GM21367 (cell line): ENCODE results near the gene MEF2A.

ENCODE experiments used
- ATAC-seq: cut with Tn5 transposase; IDR thresholded peaks from one replicate; pipeline ENCODE4 v1.9.1; 2021; ENCODE audit not compliant: unreplicated experiment

MEF2A gene

DNA sequence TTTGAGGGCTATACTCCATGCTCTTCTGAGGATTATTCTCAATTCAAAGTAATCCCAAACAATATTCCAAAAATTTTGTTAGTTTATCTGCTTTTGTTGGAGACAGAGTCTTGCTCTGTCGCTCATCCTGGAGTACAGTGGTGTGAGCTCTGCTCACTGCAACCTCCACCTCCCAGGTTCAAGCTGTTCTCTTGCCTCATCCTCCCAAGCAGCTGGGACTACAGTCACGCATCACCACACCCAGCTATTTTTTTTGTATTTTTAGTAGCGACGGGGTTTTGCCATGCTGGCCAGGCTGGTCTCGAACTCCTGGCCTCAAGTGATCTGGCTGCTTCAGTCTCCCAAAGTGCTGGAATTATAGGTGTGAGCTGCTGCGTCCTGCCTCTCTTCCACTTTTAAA lies 39.1 kb downstream of the MEF2A start:
- ATAC-seq: no peak

DNA sequence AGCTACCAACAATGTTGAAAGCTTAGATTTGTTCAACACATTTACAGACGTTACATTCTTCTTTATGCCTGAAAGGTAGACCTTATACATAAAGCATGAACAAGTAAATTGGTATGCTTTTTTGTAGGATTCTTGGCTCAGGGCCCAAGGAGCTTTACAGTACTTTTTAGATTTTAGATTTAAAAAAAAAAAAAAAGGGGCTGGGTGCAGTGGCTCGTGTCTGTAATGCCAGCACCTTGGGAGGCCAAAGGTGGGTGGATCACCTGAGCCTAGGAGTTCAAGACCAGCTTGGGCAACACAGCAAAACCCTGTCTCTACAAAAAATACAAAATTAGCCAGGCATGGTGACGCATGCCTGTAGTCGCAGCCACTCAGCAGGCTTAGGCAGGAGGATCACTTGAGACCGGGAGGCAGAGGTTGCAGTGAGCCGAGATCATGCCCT lies 39.7 kb downstream of the MEF2A start:
- no peak for ATAC-seq

- no peak for ATAC-seq
Measured at GRCh38 chr15:99605990-99606389, 40.2 kb downstream of the MEF2A start.

GRCh38 chr15:99606646-99607045 lies 40.9 kb downstream of the MEF2A start:
- ATAC-seq: no peak

GRCh38 chr15:99613481-99613880 lies 47.7 kb downstream of the MEF2A start:
- no peak for ATAC-seq

GRCh38 chr15:99613887-99614647 lies 48.3 kb downstream of the MEF2A start:
- no peak for ATAC-seq

DNA sequence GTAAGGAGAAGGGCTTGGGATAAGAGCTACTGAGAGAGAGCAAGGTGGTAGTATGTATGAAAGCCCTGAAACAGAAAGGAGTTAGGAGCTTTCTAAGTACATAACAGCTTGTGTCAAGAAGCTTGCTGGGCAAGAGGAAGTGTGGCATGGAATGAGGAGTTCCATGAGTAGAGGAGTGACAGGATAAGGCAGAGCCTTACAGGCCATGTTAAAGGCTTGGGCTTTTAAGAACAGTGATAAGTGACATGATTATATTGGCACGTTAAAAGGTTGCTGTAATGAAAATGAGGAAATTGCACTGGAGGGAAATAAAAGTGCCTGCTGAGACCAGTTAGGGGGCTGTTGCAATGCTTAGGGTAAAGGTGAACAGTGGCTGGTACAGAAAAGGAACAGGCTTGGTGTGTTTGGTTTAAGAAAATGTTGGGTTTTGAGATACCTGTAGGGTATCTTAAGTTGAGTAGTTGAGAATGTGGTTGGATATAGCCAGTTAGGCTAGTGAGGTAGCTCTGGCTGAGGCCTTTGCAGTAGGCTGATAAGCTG lies 49.0 kb downstream of the MEF2A start:
- no peak for ATAC-seq

DNA sequence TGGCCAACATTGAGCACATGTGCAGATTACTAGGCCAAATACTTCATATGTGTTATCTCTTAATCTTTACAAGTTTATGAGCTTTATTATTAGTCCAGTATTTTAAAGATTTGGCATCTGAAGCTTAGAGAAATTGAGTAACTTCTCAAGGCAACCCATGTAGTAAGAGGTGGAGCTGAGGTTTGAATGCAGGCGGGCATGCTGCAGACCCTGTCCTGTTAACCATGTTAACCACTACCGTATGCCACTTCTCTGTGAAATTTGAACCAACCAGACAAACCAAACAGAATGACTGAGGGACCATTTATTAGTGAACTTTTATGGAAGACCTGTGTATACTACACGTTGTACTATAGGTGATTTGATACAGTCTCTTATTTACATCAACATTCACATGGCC lies 49.7 kb downstream of the MEF2A start:
- ATAC-seq: no peak

- no peak for ATAC-seq
Measured at GRCh38 chr15:99616129-99616528, 50.3 kb downstream of the MEF2A start.

GRCh38 chr15:99616773-99617342 lies 51.1 kb downstream of the MEF2A start:
- ATAC-seq: no peak

- no peak for ATAC-seq
Measured at GRCh38 chr15:99618941-99619411, 53.2 kb downstream of the MEF2A start.

DNA sequence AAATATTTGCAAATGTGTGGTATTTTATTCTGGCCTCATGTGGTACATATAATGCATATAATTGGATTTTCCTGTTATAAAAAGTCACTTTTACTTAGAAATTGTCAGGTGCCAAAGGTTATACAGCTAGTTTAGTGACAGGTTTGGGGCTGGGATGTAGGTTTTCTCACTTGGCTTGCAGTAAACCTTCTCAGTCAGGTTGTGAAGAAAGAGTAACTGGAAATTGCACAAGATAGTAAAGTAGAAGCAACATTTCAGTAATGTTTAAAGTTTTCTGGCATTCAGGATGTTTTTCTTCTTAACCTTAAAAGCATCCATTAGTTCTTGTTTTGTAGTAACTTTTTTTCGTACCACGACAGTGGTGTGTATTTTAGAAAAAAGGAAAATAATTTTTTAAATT lies 53.9 kb downstream of the MEF2A start:
- ATAC-seq: no peak

GRCh38 chr15:99620178-99620577 lies 54.4 kb downstream of the MEF2A start:
- no peak for ATAC-seq

DNA sequence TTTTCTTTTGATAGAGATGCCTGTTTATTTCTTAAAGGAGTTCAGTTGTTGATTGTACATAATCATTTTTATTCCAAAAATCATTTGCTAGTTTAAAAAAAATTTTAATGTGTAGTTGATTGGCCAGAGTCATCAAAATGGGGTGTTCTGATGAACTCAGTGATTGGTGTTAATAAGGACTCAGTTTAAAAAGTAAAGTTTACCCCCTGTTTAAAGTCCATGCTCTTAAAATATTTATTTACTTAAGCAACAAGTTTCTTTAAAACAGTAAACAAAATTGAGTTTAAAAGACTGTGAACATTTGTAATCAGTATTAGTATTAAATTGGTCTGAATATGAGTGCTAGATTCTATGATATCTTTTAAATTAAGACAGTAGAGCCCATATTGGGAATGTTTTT lies 56.0 kb downstream of the MEF2A start:
- no peak for ATAC-seq

GRCh38 chr15:99628374-99629001 lies 62.7 kb downstream of the MEF2A start:
- ATAC-seq: no peak

DNA sequence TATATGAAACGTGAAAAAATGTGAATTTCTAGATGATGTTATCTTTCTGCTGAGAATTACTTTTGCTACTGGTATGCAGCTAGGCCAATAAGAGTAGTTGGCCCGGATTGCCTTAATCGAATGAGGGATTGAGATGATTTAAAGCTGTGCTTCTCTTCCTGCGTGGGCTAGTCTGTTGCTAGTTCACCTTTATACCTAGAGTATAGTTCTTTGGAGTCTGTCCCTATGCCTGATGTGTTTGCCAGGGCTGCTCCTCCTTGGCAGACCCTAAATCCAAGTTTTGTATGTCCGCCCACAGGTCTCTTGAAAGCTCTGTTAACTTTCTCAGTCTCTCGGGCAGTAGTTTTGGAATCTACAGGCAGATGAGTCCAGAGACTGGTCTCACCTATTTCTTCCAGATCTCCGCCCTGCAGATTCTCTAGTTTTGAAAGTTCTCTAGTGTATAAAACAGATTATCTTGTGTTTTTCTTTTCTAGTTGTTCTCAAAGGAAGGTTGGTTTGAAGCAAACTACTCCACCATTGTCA lies 64.9 kb downstream of the MEF2A start:
- ATAC-seq: no peak

DNA sequence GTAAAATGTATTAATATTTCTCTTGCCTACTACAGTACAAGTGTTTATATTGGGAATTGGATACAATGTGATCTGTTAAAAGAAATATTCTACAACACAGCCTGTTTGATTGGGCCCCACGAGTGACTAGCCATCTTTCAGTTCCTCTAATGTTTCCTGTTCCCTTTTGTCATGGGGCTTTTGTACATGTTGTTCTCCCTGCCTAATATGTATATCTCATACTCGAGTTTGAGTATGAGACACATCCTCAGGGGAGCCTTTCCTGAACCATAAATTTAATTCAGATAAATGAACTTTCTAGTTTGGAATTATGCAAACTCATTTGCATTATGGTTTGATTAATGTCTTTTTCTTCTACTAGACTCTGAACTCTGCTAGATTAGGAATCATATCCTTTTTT lies 65.5 kb downstream of the MEF2A start:
- peak; percentile 87 for ATAC-seq

GRCh38 chr15:99632521-99632920 lies 66.7 kb downstream of the MEF2A start:
- no peak for ATAC-seq

DNA sequence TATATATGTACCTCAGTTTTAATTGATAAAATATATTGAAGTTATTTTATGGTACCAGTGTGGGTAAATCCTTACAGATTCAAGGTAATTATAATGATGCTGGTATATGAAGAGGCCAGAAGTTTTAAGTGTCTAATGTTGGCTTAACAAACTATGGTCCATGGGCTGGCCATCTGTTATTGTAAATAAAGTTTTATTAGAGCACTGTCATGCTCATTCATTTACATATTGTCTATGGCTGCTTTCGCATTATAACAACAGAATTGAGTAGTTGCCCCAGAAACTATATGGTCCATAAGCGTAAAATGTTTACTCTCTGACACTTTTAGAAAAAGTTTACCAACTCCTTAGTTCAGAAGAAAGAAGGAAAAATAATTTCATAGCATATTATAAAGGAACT lies 67.9 kb downstream of the MEF2A start:
- no peak for ATAC-seq

GRCh38 chr15:99634576-99634975 lies 68.8 kb downstream of the MEF2A start:
- ATAC-seq: no peak

DNA sequence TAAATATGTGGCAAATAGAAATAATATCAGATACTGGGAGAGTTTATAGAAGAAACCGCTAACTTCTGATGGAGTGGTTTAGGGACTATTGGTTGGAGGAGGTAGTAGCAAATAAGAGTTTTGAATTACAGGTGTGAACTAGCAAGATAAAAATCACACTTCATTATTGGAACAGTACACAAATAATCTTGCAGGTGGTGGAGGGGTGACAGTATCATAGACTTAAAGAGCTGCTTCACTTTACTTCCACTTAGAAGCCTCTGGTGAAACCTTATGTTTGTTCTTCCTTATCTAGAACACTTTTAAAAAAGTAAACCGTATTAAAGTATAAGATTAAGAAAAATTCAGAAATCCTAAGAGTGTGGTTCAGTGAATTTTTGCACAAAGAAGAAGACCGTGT lies 69.4 kb downstream of the MEF2A start:
- ATAC-seq: no peak

DNA sequence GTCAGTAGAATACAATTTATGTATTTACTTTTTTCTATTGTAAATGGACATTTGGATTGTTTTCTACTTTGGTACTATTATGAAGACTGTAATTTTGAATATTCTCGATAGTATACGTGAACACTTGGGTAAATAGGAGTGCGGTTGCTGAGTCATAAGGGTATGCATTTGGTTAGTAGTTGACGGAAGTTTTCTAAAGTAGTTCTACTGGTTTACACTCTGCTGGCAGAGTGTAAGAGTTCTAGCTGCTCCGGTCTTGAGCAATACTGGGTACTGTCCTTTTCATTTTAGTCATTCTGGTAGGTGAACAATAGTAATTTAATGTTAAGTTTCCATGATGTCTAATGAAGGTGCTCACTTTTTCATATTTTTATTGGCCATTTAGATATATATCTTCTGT lies 70.0 kb downstream of the MEF2A start:
- peak; percentile 57 for ATAC-seq
